ENCODE results near the gene PTPRT.
"Not testable (repeated sequence)": the region's sequence is repeated elsewhere in the genome, so short reads cannot be mapped to it uniquely, and the experiment has no call there.

Gene PTPRT

DNA sequence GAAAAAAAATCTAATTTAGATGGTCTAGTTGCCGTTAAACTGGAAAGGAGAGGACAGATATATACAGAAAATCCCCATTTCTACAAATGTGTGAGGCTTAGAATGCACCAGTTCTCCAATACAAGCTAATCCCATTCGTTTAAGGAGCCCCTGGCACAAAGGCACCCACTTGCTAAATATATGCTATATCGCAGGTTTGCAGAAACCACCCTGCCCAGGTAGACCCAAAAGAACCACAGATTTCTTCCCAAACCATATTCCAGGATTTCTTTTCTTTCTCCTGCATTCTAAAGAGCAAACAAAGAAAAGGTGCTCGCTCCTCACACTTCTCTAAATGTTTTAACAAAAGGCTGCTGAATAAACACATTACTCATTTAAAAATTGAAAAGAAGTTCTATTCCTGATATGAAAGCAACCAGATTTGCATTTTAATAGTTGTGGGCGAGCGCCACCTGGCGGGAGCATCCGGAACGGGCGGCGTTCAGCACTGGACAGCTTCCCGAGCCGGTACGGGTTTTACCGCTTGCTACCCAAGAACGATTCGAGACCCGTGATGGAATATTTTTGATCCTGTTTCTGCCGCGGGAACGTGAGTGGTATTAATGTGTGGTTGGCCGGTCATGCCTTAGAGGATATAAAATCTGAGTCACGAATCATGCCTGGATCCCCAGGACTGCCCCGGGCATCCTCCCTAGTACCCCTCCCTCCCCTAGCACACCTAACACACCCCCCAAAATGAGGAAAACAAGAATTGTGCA lies 2.1 kb downstream of the PTPRT start:
- DNase-seq: peak in 13 of 14 donors; percentile 1 to 79 (median 34)

DNA sequence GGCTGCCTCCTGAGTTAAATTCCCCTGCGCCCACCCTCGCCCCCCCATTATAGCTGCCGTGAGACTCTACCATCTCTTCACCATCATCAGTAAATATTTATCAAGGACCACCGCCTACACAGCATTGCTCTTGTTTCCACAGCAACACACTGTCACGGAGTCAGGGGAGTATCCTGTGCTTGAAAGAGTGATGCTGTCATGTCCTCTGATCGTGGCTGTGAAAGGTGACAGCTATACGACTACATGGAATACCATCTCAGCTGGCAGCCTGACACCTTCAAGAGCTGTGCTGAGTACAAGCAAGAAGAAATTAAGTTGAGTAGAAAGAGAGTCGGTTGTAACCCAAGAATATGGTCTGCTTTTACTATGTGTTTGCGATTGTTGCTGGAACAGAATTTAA lies 3.4 kb downstream of the PTPRT start:
- no peak for DNase-seq

DNA sequence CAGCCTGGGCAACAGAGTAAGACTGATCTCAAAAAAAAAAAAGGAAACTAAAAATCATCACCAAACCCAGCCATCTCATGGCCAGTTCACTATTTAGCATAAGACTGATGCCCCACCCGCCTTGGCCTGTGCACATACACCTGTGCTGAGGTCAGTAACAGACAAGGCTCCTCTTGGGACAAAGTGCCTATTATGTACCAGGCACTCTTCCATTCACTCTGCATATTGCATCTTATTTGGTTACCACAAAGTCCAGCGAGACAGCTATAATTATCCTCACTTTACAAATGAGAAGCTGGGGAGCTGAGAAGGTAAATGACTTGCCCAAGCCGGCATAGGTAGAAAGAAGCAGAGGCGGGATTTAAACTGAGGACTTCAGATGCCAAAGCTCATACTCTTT lies 3.8 kb downstream of the PTPRT start:
- DNase-seq: no peak

DNA sequence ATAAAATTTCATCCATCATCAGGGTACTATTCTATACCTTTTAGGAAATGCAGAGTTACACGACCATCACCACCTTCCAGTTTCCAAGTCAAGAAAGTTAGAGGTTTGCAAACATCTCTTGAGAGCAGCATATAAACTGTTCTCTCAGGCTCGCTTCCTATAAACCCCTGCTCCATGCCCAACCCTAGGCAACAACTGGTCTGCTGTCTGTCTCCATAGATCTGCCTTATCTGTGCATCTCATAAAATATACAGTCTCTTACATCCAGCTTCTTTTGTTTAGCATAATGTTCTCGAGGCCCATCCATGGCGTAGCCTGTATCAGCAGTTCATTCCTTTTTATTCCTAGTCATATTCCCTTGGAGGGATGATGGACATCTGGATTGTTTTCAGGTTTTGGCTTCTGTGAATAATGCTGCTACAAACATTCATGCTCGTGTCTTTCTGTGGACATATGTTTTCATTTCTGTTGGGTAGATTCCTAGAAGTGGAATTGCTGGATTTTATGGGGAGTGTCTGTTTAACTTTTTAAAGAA lies 6.1 kb downstream of the PTPRT start:
- DNase-seq: no peak

DNA sequence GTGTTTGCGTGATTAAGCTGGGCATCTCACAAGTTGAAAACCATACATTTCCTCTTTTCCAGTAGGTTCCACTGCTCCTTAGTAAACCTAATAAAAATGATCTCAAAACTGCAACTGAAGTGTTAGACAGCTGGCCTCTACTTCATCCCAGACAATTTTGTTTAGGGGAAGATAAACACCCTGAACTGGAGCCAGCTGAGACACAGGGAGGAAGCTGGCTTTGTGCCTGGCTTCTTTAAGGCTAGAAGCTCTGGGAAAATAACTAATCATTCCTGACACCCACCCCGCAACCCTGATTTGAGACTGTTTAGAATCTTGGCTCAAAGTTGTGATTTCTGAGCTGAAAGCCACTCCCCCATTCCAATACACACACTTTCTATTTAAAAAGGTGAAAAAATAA lies 11.6 kb downstream of the PTPRT start:
- DNase-seq: no peak

- DNase-seq: no peak
Observed at GRCh38 chr20:43176726-43177125, 13.0 kb downstream of the PTPRT start.

GRCh38 chr20:43171930-43172329 lies 17.8 kb downstream of the PTPRT start:
- DNase-seq: no peak

DNA sequence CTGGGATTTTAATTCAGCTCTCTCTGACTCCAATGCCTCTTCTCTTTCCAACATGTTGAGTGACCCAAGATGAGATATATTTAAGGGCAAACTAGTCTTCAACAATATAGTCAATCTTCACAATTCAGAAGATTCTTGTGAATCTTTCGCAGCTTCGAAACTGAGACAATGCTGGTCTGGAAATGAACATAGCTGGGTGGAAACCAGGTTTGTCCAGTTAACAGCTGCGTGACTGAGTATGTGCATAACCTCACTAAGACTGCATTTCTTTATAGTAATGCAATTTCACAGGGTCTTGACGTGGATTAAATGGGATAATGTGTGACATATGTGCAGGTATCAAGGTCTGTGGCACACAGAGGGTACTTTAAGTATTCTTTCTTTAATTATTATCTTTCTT lies 18.9 kb downstream of the PTPRT start:
- DNase-seq: no peak

DNA sequence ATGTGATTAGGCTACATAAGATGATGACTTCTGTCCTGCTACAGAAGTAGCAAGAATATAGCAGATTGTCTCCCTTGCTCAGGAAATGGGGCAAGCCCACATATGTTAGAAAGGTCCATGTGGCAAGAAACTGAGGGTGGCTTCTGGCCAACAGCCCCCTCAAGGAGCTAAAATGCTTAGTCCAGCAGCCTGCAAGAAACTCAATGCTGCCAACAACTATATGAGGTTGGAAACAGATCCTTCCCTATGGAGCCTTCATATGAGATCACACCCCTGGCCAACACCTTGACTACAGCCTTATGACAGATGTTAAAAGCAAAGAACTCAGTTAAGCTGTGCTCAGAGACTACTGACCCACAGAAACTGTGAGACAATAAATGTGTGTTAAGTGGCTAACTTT lies 22.1 kb downstream of the PTPRT start:
- DNase-seq: no peak

DNA sequence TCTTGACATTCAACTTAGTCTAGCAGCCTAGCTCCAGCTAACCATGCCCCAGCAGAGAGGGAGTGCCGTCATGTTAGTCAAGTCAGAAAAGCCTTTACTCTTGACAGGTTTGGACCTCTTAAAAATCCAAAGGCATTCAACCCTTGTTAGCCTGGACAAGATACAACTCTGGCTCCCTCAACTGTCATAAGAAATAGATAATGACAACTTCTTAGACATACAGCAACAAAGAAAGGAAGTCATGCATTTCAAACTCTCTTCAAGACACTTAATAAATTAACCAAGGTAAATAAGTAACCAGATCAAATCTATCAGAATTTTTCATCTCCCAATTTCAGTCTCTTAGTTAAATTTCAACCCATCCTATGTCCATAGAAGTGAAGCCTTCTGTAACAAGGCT lies 22.7 kb downstream of the PTPRT start:
- DNase-seq: no peak

- DNase-seq: no peak
Observed at GRCh38 chr20:43165611-43166010, 24.1 kb downstream of the PTPRT start.

- not testable (repeated sequence) for DNase-seq
Observed at GRCh38 chr20:43164736-43165135, 25.0 kb downstream of the PTPRT start.

DNA sequence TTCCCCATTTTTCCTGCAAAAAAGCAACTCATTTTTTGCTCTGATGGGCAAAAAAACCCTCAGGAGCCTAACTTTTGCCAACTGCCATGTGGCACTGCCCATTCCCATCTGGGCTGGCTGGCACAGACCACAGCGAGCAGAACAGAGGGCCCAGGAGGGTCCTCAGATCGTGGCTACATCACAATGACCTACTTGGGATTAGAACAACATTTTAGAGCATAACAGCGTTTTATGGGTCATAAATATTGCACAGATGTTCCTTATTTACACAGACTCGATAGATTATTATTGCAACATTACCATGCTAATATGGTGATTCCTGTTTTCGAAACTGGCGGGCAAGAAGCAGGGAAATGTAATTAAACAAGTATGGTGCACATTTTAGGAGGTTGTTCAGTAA lies 28.0 kb downstream of the PTPRT start:
- DNase-seq: no peak

DNA sequence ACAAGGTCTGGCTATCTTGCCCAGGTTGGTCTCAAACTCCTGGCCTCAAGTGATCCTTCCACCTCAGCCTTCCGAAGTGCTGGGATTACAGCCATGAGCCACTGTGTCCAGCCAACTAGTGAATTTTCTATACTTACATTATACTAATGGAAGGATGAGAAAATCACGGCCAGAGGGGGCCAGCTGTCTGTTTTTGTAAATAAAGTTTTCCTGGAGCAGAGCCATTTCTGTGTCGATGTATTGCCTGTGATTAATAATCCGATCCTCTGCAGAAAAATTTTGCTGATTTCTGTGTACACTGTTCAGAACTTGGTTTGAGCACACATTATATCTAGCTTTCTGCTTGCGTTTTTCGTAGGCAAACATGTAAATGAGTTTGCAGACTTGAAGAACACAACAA lies 28.8 kb downstream of the PTPRT start:
- DNase-seq: no peak

DNA sequence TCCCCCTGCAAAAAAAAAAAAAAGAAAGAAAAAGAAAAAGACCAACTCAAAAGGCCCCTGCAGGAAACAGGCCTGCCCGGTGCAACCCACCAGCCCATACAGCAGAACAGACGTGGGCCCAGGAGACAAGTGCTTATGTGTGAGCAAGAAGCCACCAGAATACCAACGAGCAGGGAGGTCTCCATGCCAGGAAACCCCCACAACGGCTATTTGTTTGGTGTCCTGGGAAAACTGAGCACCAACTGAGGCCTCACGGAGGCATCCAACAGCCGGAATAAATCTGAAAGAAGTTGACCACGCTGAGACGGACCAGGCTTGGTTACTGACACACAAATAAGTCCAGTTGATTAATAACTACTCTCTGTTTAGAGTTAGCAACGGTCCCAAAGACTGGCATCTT lies 29.7 kb downstream of the PTPRT start:
- DNase-seq: peak in 1 of 14 donors; percentile 2

DNA sequence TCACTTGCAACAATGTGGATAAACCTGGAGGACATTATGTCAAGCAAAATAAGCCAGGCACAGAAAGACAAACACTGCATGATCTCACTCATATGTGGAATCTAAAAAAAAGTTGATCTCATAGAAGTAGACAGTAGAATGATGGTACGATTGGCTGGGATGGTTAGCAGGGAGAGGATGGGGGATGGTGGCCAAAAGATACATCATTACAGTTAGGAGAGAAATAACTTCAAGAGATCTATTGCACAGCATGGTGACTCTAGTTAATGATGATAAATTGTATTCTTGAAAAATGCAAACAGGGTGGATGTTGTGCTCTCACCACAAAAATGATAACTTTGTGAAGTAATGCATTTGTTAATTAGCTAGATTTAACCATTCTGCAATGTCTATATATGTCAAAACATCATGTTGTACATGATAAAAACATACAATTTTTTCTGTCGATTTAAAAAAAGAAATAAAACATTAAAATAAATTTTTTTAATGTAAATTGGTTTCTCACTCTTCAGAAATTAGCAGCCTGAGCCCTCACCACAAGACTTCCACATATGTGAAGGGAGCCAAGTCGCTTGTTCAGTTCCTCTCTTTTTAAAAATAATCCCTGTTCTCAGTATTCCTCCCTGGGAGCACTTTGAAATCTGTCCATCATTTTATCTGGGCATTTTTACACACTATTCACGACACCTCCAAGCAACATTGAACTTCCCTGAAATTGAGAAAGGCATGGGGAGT lies 34.2 kb downstream of the PTPRT start:
- no peak for DNase-seq

GRCh38 chr20:43151901-43152300 lies 37.8 kb downstream of the PTPRT start:
- no peak for DNase-seq

DNA sequence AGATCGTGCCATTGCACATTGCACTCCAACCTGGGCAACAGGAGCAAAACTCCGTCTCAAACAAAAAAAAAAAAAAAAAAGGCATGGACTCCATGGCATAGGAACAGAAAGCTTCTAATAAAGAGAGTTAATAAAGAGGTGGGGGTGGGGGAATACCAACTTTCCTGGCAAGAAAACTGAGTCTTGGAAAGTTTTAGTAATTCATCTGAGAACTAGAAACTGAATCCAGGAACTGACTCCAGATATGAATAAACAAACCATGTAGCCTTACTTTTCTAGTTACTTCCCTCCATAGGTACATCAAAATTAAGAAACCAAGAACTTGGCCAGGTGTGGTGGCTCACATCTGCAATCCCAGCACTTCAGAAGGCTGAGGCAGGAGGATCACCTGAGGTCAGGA lies 38.5 kb downstream of the PTPRT start:
- DNase-seq: no peak

DNA sequence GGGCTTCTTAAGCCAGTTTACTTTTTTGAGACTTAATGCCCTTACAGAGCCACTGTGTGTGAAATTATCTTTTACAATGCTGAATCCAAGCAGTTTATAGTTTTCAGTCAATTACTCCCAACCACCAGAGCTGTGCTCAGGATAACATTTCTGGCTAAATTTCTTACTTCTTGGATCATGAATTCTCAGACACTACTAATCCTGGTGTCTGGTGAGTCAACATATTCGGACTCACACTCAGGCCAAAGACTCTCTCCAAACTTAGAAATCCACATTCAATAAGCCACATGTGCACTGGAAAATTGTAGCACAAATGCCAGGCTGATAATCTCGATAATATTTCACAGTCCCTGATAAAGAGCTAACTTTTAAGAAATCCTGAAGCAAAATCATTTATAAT lies 49.0 kb downstream of the PTPRT start:
- DNase-seq: no peak

- DNase-seq: peak in 9 of 14 donors; percentile 2 to 68 (median 21)
Observed at GRCh38 chr20:43138061-43138770, 51.5 kb downstream of the PTPRT start.

DNA sequence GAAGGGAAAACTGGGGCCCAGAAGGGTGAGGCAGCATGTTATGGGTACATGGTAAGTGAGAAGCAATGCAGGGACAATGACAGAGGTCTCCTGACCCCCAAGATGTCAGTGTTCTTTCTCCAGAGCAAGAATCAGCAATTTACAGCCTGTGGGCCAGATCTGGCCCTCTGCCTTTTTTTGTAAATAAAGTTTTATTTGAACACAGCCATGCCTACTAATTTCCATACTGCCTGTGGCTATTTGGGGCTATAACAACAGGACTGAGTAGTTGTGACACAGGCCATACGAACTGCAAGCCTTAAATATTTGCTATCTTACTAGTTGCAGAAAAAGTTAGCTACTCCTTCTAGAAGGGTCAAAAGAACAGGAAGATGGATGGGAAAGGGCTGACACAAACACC lies 52.5 kb downstream of the PTPRT start:
- DNase-seq: no peak

DNA sequence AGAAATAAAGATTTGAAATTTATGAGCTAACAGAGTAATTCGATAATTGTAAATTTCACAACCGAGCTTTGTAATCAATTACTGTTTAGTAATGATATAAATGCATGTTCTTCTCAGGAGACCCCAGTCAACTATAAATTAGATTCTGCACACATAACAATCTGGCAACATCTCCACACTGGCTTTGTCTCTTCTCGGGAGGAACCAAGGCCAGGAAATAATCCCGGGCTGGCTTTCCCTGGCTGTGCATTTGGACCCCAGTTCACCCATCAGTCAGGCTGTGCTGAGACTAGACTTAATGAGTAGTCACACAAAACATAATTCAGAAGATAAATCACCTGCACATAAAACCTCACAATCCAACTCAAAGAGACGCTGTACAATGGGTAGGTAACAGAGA lies 65.5 kb downstream of the PTPRT start:
- DNase-seq: peak in 4 of 14 donors; percentile 2 to 19 (median 3)

GRCh38 chr20:43123180-43123579 lies 66.5 kb downstream of the PTPRT start:
- no peak for DNase-seq

Measured in C1 segment of cervical spinal cord (tissue), 14 donors.